Keratinocyte (primary cell): ENCODE data around the gene MNDA. TPM values are rescaled to one million over a fixed set of nuclear protein-coding genes. Genes with fewer than 3 reads are reported as not detected.

Experiments
- DNase-seq: peaks from one replicate; pipeline ENCODE4 v3.0.0-alpha.2; 2011; ENCODE audit warnings: low read depth, missing footprints, low spot score
- FAIRE-seq: peaks from 2 replicates; lab custom pipeline; 2011; peaks lifted over from hg19 to GRCh38; lab: Jason Lieb, UNC
- H2AFZ ChIP-seq: 2 replicates; pipeline ENCODE4 v1.6.0; 2012; ENCODE audit warnings: low read length, control low read depth, inconsistent platforms; ENCODE audit not compliant: control insufficient read depth
- H3K27ac ChIP-seq: 2 replicates; pipeline ENCODE4 v1.5.1; 2011; ENCODE audit warnings: low read length; ENCODE audit not compliant: control insufficient read depth, insufficient read depth
- H3K27me3 ChIP-seq: 3 replicates; pipeline ENCODE4 v1.6.0; 2011; ENCODE audit warnings: low read length; ENCODE audit not compliant: control insufficient read depth, insufficient read depth; ENCODE audit errors: extremely low read depth
- H3K36me3 ChIP-seq, 2 experiments: 2 replicates in 1 of 2; 3 replicates in 1 of 2; pipeline ENCODE4 v1.5.1; 2011; ENCODE audit warnings: low read length in 2 of 2, mild to moderate bottlenecking in 1 of 2; ENCODE audit not compliant: control insufficient read depth in 2 of 2, insufficient read depth in 2 of 2; ENCODE audit errors: extremely low read depth in 1 of 2
- H3K4me1 ChIP-seq: 3 replicates; pipeline ENCODE4 v1.5.1; 2011; ENCODE audit warnings: low read length; ENCODE audit not compliant: control insufficient read depth, insufficient read depth; ENCODE audit errors: extremely low read depth
- H3K4me2 ChIP-seq: 3 replicates; pipeline ENCODE4 v1.6.0; 2011; ENCODE audit warnings: low read depth, low read length; ENCODE audit not compliant: control insufficient read depth, insufficient read depth; ENCODE audit errors: extremely low read depth
- H3K4me3 ChIP-seq, 3 experiments: fragments of 200-600 bp in 1 of 3; sonication (generic) in 1 of 3; 2 replicates in 2 of 3; 3 replicates in 1 of 3; pipeline ENCODE4 v1.5.1; 2011 to 2016; ENCODE audit warnings: low read length in 3 of 3, mild to moderate bottlenecking in 3 of 3, control low read depth in 2 of 3, inconsistent platforms in 1 of 3, low read depth in 1 of 3, mixed read lengths in 1 of 3, mixed run types in 1 of 3, moderate library complexity in 1 of 3; ENCODE audit not compliant: control insufficient read depth in 2 of 3, insufficient read depth in 2 of 3; ENCODE audit errors: extremely low read depth in 1 of 3
- H3K79me2 ChIP-seq: 2 replicates; pipeline ENCODE4 v1.6.0; 2012; ENCODE audit warnings: low read length; ENCODE audit not compliant: control insufficient read depth, insufficient read depth
- H3K9ac ChIP-seq: 3 replicates; pipeline ENCODE4 v1.6.0; 2011; ENCODE audit warnings: low read length; ENCODE audit not compliant: control insufficient read depth, insufficient read depth; ENCODE audit errors: extremely low read depth
- H3K9me1 ChIP-seq: 3 replicates; pipeline ENCODE4 v1.6.0; 2011; ENCODE audit warnings: low read length; ENCODE audit not compliant: control insufficient read depth, insufficient read depth; ENCODE audit errors: extremely low read depth
- H3K9me3 ChIP-seq: 2 replicates; pipeline ENCODE4 v1.5.1; 2012; ENCODE audit warnings: low read depth, low read length; ENCODE audit not compliant: control insufficient read depth
- H4K20me1 ChIP-seq: 3 replicates; pipeline ENCODE4 v1.6.0; 2011; ENCODE audit warnings: low read length; ENCODE audit not compliant: control insufficient read depth, insufficient read depth; ENCODE audit errors: extremely low read depth
- CTCF ChIP-seq, 3 experiments: IDR thresholded peaks in 1 of 3; conservative IDR thresholded peaks in 1 of 3; optimal IDR thresholded peaks in 1 of 3; 2 replicates in 2 of 3; 3 replicates in 1 of 3; pipeline versions ENCODE3 to v1.5.1; 2011; ENCODE audit warnings: low read length in 3 of 3, mild to moderate bottlenecking in 3 of 3, moderate library complexity in 2 of 3, control low read depth in 1 of 3, inconsistent platforms in 1 of 3; ENCODE audit not compliant: insufficient read depth in 2 of 3; ENCODE audit errors: extremely low read depth in 1 of 3
- EZH2 ChIP-seq: IDR thresholded peaks from one replicate; pipeline ENCODE4 v1.6.1; 2012; ENCODE audit warnings: inconsistent platforms, mild to moderate bottlenecking, low read length, moderate library complexity
- dilution Hi-C: fragments of 300-500 bp; cut with MboI; formaldehyde crosslinking; loops from one replicate; pipeline ENCODE4 v1.7.0; 2020; ENCODE audit warnings: low sequenced_read_pairs; ENCODE audit not compliant: extremely low pct_ligation_motif_present
- polyA plus RNA-seq, 5 experiments: library from polyadenylated mRNA; depleted of rRNA in 3 of 5; stranded (reverse) in 3 of 5; stranded (forward) in 1 of 5; unstranded in 1 of 5; fragments of >200 nt; gene quantifications; 1 replicate in 1 of 5; 2 replicates in 3 of 5; 3 replicates in 1 of 5; pipeline versions ENCODE4 v1.2.1 to v1.2.3, GENCODE V29; 2011 to 2012; ENCODE audit warnings: missing spikeins in 2 of 5, low read depth in 1 of 5, low replicate concordance in 1 of 5

MNDA gene
- polyA plus RNA-seq, 1 donor (not counting 4 experiments of a cell fraction or from before 2014, with no cell fraction given) = not detected

- Histone ChIP-seq H3K9me3 (no peaks in the 10 kb centered on the region), H3K4me1 (no peaks in the 10 kb centered on the region), H3K9ac (no peak overlapping the region), H3K4me3 (no peak overlapping the region), H3K4me2 (no peak overlapping the region), H3K36me3 (no peaks in the 10 kb centered on the region), H3K9me1 (no peaks in the 10 kb centered on the region), H3K79me2 (no peaks in the 10 kb centered on the region), H3K27ac (no peak overlapping the region), H3K27me3 (no peaks in the 10 kb centered on the region), H4K20me1 (no peaks in the 10 kb centered on the region), H2AFZ (no peak overlapping the region)
- dilution Hi-C loops = no loop called here
- TF ChIP-seq CTCF (optimal IDR thresholded peaks at IDR 0.05 in 1 of 3, IDR thresholded peaks at IDR 0.05 in 1 of 3, conservative IDR thresholded peaks at IDR 0.05 in 1 of 3; ENCODE audit: extremely low read depth in 1 of 3, insufficient read depth in 2 of 3, low read length in 3 of 3) (no peak), EZH2 (no peak)
- no peak for DNase-seq
- FAIRE-seq = no peak
Measured at GRCh38 chr1:158839566-158839965, 8.4 kb downstream of the MNDA start.

GRCh38 chr1:158840236-158840635, 9.1 kb downstream of the MNDA start:
- FAIRE-seq = no peak
- no peaks in the 10 kb centered on the region for H3K36me3 ChIP-seq
- no peak overlapping the region for H3K4me3 ChIP-seq
- dilution Hi-C loops = no loop called here
- no peaks in the 10 kb centered on the region for H3K27me3 ChIP-seq
- no peak overlapping the region for H3K27ac ChIP-seq
- DNase-seq = no peak
- TF ChIP-seq EZH2 (no peak), CTCF (optimal IDR thresholded peaks at IDR 0.05 in 1 of 3, IDR thresholded peaks at IDR 0.05 in 1 of 3, conservative IDR thresholded peaks at IDR 0.05 in 1 of 3; ENCODE audit: extremely low read depth in 1 of 3, insufficient read depth in 2 of 3, low read length in 3 of 3) (no peak)
- H2AFZ ChIP-seq = no peak overlapping the region
- H4K20me1 ChIP-seq = no peaks in the 10 kb centered on the region
- no peak overlapping the region for H3K9ac ChIP-seq
- no peaks in the 10 kb centered on the region for H3K9me3 ChIP-seq
- H3K4me2 ChIP-seq = no peak overlapping the region
- no peaks in the 10 kb centered on the region for H3K4me1 ChIP-seq
- H3K9me1 ChIP-seq = no peaks in the 10 kb centered on the region
- no peaks in the 10 kb centered on the region for H3K79me2 ChIP-seq
